Transverse colon (tissue), 4 donors: ENCODE measurements around the gene EVI5.
"Not testable (repeated sequence)": the region's sequence is repeated elsewhere in the genome, so short reads cannot be mapped to it uniquely, and the experiment has no call there.

Experiments
- EP300 ChIP-seq: sonication (generic); formaldehyde crosslinking; IDR thresholded peaks from one replicate; pipeline ENCODE4 v1.6.1; 2017; ENCODE audit warnings: antibody characterized with exemption, low read depth
- POLR2A ChIP-seq: fragments of 450-650 bp; IDR thresholded peaks from one replicate; pipeline ENCODE4 v1.6.1; 2016; ENCODE audit warnings: antibody characterized with exemption, mild to moderate bottlenecking, moderate library complexity
- POLR2AphosphoS5 ChIP-seq, 3 donors: sonication (generic); formaldehyde crosslinking; IDR thresholded peaks; one replicate each; pipeline ENCODE4 v1.6.1; 2016; ENCODE audit warnings: antibody characterized with exemption in 3 of 3
- TF ChIP-seq, protein P1 (sequence below), 5 experiments: fragments of 200-600 bp in 3 of 5; fragments of 450-650 bp in 2 of 5; sonication (generic) in 3 of 5; IDR thresholded peaks; 1 replicate in 2 of 5; 2 replicates in 3 of 5; pipeline ENCODE4 v1.5.1; 2016 to 2017; ENCODE audit warnings: antibody characterized with exemption in 5 of 5, inconsistent platforms in 3 of 5, mild to moderate bottlenecking in 2 of 5, moderate library complexity in 1 of 5

- TF ChIP-seq, protein P1, sequence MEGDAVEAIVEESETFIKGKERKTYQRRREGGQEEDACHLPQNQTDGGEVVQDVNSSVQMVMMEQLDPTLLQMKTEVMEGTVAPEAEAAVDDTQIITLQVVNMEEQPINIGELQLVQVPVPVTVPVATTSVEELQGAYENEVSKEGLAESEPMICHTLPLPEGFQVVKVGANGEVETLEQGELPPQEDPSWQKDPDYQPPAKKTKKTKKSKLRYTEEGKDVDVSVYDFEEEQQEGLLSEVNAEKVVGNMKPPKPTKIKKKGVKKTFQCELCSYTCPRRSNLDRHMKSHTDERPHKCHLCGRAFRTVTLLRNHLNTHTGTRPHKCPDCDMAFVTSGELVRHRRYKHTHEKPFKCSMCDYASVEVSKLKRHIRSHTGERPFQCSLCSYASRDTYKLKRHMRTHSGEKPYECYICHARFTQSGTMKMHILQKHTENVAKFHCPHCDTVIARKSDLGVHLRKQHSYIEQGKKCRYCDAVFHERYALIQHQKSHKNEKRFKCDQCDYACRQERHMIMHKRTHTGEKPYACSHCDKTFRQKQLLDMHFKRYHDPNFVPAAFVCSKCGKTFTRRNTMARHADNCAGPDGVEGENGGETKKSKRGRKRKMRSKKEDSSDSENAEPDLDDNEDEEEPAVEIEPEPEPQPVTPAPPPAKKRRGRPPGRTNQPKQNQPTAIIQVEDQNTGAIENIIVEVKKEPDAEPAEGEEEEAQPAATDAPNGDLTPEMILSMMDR (IDR thresholded peaks at IDR 0.05), result not testable (repeated sequence)
- TF ChIP-seq POLR2A; POLR2AphosphoS5 (IDR thresholded peaks at IDR 0.05); EP300: not testable (repeated sequence)
Measured at GRCh38 chr1:92715476-92715951, 69.4 kb downstream of the EVI5 start.
